Mesenteric fat pad (tissue), 1 donor: ENCODE data around the gene OR9Q1. TPM values are rescaled to one million over a fixed set of nuclear protein-coding genes. Genes with fewer than 3 reads are reported as not detected.

Experiments used
- DNase-seq: peaks from one replicate; pipeline ENCODE4 v3.0.0-alpha.2; 2020; ENCODE audit warnings: low spot score
- total RNA-seq: library from RNA; stranded (reverse); fragmentation: NEBNext Ultra II Directional; extraction: Animal tissue kit (Norgen Biotek cat#: 25700); gene quantifications from one replicate; pipeline ENCODE4 v1.2.1, GENCODE V29; 2021
- donor health status: DM: yes; HTN: yes; CAD: no.

Gene OR9Q1
- total RNA-seq, 1 donor from 2014 or later, result not detected

- DNase-seq, result no peak
These were observed 204.4 kb downstream of the OR9Q1 start for GRCh38 chr11:58227956-58228615.

Other genes with a start within 250 kb of the OR9Q1 start
- not detected for gene OR6Q1, start 7.1 kb downstream of the OR9Q1 start, total RNA-seq
- gene OR9I1, start 101.6 kb downstream of the OR9Q1 start, total RNA-seq, result not detected
- not detected for gene OR9Q2, start 165.2 kb downstream of the OR9Q1 start, total RNA-seq
- gene OR1S2, start 180.3 kb downstream of the OR9Q1 start, total RNA-seq, result not detected
- gene OR1S1, start 188.8 kb downstream of the OR9Q1 start, total RNA-seq, result not detected
- gene OR10Q1, start 205.0 kb downstream of the OR9Q1 start, total RNA-seq, result not detected
- gene OR10W1, start 244.4 kb downstream of the OR9Q1 start, total RNA-seq, result not detected